ENCODE measurements around the gene AP1S1.
"Not testable (repeated sequence)": the region's sequence is repeated elsewhere in the genome, so short reads cannot be mapped to it uniquely, and the experiment has no call there.

AP1S1 gene

GRCh38 chr7:101198476-101198875 lies 44.2 kb downstream of the AP1S1 start:
- DNase-seq, result no peak
- H3K9me2 ChIP-seq (replicated peaks; ENCODE audit: insufficient read depth, low read length), result no peaks in the 10 kb centered on the region
- no peaks in the 10 kb centered on the region for H3F3A ChIP-seq (ENCODE audit: insufficient read depth, low read length)
- H3K4me2 ChIP-seq (ENCODE audit: low read depth, low read length), result no peak overlapping the region
- H3K36me3 ChIP-seq (replicated peaks; ENCODE audit: insufficient read depth, low read length), result no peaks in the 10 kb centered on the region
- no peaks in the 10 kb centered on the region for H3K4me1 ChIP-seq (ENCODE audit: low read length)
- H3K9me3 ChIP-seq (replicated peaks; ENCODE audit: insufficient read depth, low read length), result no peaks in the 10 kb centered on the region
- H3K9ac ChIP-seq (ENCODE audit: low read length), result no peak overlapping the region
- no peaks in the 10 kb centered on the region for H3K79me2 ChIP-seq (ENCODE audit: low read length)
- no peak overlapping the region for H3K27ac ChIP-seq (ENCODE audit: low read length)
- peaks cover 91% of the 10 kb centered on the region for H3K27me3 ChIP-seq (replicated peaks; ENCODE audit: insufficient read depth, low read length)
- no peak overlapping the region for H2AFZ ChIP-seq (ENCODE audit: low read length)
- H3K4me3 ChIP-seq (ENCODE audit: low read length), result no peak overlapping the region
- no peaks in the 10 kb centered on the region for H4K20me1 ChIP-seq (ENCODE audit: insufficient read depth, low read length)
- TF ChIP-seq EZH2phosphoT487 (IDR thresholded peaks at IDR 0.05; ENCODE audit: low read length) (no peak), EZH2 (optimal IDR thresholded peaks at IDR 0.05; ENCODE audit: low read depth, low read length) (no peak)
- TF ChIP-seq, protein P1, sequence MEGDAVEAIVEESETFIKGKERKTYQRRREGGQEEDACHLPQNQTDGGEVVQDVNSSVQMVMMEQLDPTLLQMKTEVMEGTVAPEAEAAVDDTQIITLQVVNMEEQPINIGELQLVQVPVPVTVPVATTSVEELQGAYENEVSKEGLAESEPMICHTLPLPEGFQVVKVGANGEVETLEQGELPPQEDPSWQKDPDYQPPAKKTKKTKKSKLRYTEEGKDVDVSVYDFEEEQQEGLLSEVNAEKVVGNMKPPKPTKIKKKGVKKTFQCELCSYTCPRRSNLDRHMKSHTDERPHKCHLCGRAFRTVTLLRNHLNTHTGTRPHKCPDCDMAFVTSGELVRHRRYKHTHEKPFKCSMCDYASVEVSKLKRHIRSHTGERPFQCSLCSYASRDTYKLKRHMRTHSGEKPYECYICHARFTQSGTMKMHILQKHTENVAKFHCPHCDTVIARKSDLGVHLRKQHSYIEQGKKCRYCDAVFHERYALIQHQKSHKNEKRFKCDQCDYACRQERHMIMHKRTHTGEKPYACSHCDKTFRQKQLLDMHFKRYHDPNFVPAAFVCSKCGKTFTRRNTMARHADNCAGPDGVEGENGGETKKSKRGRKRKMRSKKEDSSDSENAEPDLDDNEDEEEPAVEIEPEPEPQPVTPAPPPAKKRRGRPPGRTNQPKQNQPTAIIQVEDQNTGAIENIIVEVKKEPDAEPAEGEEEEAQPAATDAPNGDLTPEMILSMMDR (IDR thresholded peaks at IDR 0.05; ENCODE audit: low read length), result no peak

GRCh38 chr7:101199522-101199921 lies 45.2 kb downstream of the AP1S1 start:
- H3K27ac ChIP-seq (ENCODE audit: low read length); H3K9me3 ChIP-seq (replicated peaks; ENCODE audit: insufficient read depth, low read length); H3K9me2 ChIP-seq (replicated peaks; ENCODE audit: insufficient read depth, low read length); H3K4me2 ChIP-seq (ENCODE audit: low read depth, low read length); H3K4me1 ChIP-seq (ENCODE audit: low read length); H4K20me1 ChIP-seq (ENCODE audit: insufficient read depth, low read length); H3K79me2 ChIP-seq (ENCODE audit: low read length); H3F3A ChIP-seq (ENCODE audit: insufficient read depth, low read length); DNase-seq; H3K9ac ChIP-seq (ENCODE audit: low read length); H3K36me3 ChIP-seq (replicated peaks; ENCODE audit: insufficient read depth, low read length); H2AFZ ChIP-seq (ENCODE audit: low read length); H3K4me3 ChIP-seq (ENCODE audit: low read length): not testable (repeated sequence)
- H3K27me3 ChIP-seq (replicated peaks; ENCODE audit: insufficient read depth, low read length), result peaks cover 81% of the 10 kb centered on the region

GRCh38 chr7:101200504-101200861 lies 46.2 kb downstream of the AP1S1 start:
- no peak for DNase-seq
- Histone ChIP-seq H3F3A (ENCODE audit: insufficient read depth, low read length) (no peaks in the 10 kb centered on the region), H3K9me3 (replicated peaks; ENCODE audit: insufficient read depth, low read length) (no peaks in the 10 kb centered on the region), H3K79me2 (ENCODE audit: low read length) (no peaks in the 10 kb centered on the region), H2AFZ (ENCODE audit: low read length) (no peak overlapping the region), H3K36me3 (replicated peaks; ENCODE audit: insufficient read depth, low read length) (no peaks in the 10 kb centered on the region), H4K20me1 (ENCODE audit: insufficient read depth, low read length) (no peaks in the 10 kb centered on the region), H3K9ac (ENCODE audit: low read length) (no peak overlapping the region), H3K4me3 (ENCODE audit: low read length) (no peak overlapping the region), H3K4me2 (ENCODE audit: low read depth, low read length) (no peak overlapping the region), H3K27me3 (replicated peaks; ENCODE audit: insufficient read depth, low read length) (peaks cover 72% of the 10 kb centered on the region), H3K9me2 (replicated peaks; ENCODE audit: insufficient read depth, low read length) (no peaks in the 10 kb centered on the region), H3K4me1 (ENCODE audit: low read length) (no peaks in the 10 kb centered on the region), H3K27ac (ENCODE audit: low read length) (no peak overlapping the region)
- TF ChIP-seq EZH2phosphoT487 (IDR thresholded peaks at IDR 0.05; ENCODE audit: low read length) (no peak), EZH2 (optimal IDR thresholded peaks at IDR 0.05; ENCODE audit: low read depth, low read length) (no peak)
- TF ChIP-seq, protein P1 (IDR thresholded peaks at IDR 0.05; ENCODE audit: low read length), result no peak

DNA sequence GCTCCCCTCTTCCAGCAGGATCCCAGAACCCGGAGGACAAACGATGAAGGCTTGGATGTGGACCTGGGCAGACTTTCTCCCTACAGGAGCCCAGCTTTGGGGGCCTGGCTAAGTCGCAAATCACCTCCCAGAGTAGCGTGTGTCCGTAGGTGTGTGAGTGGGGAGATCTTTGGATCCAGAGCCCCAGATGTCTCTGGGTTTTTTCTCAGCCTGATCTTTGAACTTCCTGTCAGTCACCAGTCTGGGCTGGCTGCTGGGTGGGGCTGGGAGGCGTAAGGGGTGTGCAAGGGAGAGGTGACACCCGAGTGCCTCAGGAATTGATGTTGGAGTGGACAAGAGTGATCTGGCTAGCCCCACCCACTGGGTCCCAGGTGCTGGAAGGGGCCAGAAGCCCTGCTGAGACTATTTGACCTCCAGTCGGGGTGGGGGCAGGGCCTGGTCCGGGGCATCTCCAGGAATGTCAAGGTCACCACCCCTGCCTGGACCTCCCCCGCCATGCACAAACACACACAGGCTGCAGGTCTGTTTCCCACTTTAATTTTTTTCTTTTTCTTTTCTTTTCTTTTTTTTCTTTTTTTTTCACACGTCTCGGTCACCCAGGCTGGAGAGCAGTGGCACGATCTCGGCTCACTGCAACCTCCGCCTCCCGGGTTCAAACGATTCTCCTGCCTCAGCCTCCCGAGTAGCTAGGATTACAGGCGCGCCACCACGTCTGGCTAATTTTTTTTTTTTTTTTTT lies 46.8 kb downstream of the AP1S1 start, which contains the start of gene MOGAT3:
TSS of gene MOGAT3 (minus strand) at position 175 of the 738 bp plus-strand sequence. CDS start 182 bp downstream, outside the sequence.
- Histone ChIP-seq H3K4me3 (ENCODE audit: low read length) (no peak within 1 kb of the TSS), H3K79me2 (ENCODE audit: low read length) (no peaks in the 10 kb centered on the region), H3K36me3 (replicated peaks; ENCODE audit: insufficient read depth, low read length) (no peaks in the 10 kb centered on the region), H4K20me1 (ENCODE audit: insufficient read depth, low read length) (no peaks in the 10 kb centered on the region), H3F3A (ENCODE audit: insufficient read depth, low read length) (no peaks in the 10 kb centered on the region), H3K9me3 (replicated peaks; ENCODE audit: insufficient read depth, low read length) (no peaks in the 10 kb centered on the region), H3K9me2 (replicated peaks; ENCODE audit: insufficient read depth, low read length) (no peaks in the 10 kb centered on the region), H3K4me2 (ENCODE audit: low read depth, low read length) (no peak within 1 kb of the TSS), H3K4me1 (ENCODE audit: low read length) (no peaks in the 10 kb centered on the region), H3K9ac (ENCODE audit: low read length) (no peak within 1 kb of the TSS), H3K27ac (ENCODE audit: low read length) (no peak within 1 kb of the TSS), H3K27me3 (replicated peaks; ENCODE audit: insufficient read depth, low read length) (peaks cover 67% of the 10 kb centered on the region), H2AFZ (ENCODE audit: low read length) (no peak within 1 kb of the TSS)
- TF ChIP-seq EZH2phosphoT487 (IDR thresholded peaks at IDR 0.05; ENCODE audit: low read length) (no peak), EZH2 (optimal IDR thresholded peaks at IDR 0.05; ENCODE audit: low read depth, low read length) (no peak)
- TF ChIP-seq, protein P1 (IDR thresholded peaks at IDR 0.05; ENCODE audit: low read length), result no peak
- DNase-seq, result no peak
